Measurements from ENCODE around the gene SCARB1. TPM values are rescaled to one million over a fixed set of nuclear protein-coding genes. Genes with fewer than 3 reads are reported as not detected.

The SCARB1 gene
- total RNA-seq, 1 donor from 2014 or later: 24.0 TPM

GRCh38 chr12:124761056-124761455 is 102.6 kb downstream of the SCARB1 start:
- intact Hi-C loops (cut with DNase I): no loop called here
- H3K4me1 ChIP-seq: peaks cover 44% of the 10 kb centered on the region

DNA sequence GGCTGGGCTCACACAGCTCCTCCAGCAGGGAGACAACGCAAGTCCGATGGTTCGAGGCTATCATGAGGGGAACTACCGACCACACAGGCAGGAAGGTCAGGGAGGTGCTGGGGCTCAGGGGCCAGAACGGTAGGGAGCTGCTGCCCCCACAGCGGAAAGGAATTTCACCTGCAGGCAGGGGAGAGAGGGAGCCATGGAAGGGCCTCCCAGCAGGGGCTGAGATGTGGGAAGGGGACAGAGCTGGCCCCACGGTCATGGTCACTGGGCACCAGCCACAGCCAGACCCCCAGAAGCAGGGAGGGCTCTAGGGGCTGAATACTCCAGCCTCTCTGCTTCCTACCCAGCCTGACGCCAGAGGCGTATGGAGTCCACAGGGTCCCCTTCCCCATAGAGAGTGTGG is 103.1 kb downstream of the SCARB1 start:
- TF ChIP-seq, protein P1, sequence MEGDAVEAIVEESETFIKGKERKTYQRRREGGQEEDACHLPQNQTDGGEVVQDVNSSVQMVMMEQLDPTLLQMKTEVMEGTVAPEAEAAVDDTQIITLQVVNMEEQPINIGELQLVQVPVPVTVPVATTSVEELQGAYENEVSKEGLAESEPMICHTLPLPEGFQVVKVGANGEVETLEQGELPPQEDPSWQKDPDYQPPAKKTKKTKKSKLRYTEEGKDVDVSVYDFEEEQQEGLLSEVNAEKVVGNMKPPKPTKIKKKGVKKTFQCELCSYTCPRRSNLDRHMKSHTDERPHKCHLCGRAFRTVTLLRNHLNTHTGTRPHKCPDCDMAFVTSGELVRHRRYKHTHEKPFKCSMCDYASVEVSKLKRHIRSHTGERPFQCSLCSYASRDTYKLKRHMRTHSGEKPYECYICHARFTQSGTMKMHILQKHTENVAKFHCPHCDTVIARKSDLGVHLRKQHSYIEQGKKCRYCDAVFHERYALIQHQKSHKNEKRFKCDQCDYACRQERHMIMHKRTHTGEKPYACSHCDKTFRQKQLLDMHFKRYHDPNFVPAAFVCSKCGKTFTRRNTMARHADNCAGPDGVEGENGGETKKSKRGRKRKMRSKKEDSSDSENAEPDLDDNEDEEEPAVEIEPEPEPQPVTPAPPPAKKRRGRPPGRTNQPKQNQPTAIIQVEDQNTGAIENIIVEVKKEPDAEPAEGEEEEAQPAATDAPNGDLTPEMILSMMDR (IDR thresholded peaks at IDR 0.05): no peak

More at GRCh38 chr12:124761056-124761455, 102.6 kb downstream of the SCARB1 start:
- ATAC-seq (no peak), DNase-seq (no peak)
- Histone ChIP-seq H3K4me3 (no peak overlapping the region), H3K9me3 (peaks cover 9% of the 10 kb centered on the region), H3K36me3 (no peaks in the 10 kb centered on the region), H3K27me3 (ENCODE audit: low read depth) (no peaks in the 10 kb centered on the region), H3K27ac (no peak overlapping the region)
- TF ChIP-seq, protein P1 (IDR thresholded peaks at IDR 0.05): no peak

DNA sequence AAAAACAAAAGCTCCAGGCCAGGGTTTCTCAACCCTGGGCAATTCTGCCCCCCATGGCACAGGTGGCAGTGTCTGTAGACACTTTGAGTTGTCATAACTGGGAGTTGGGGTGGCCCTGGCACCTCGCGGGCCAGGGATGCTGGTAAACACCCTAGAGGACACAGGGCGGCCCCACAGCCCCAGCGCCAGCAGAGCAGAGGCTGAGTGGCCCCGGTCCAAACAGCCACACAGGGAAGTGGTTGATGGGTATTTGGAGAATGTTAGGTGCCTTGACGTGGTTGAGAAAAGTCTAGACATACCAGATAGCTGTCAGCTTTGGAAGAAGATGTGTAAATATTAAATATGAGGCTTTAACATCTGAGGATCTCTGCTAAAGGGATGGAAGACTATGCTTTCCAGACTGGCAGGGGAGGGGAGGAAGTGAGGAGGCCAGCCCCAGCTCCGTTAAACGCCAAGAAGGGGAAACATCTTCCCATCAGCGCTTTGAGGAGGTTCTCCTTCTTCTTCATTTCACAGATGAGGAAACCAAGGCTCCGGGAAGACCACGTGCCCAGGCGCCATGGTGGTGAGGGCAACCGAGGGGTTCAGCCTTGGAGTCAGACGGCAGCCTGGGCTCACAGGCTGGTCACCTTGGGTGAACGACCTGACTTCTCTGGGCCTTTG is 103.7 kb downstream of the SCARB1 start:
- H3K4me3 ChIP-seq: no peak overlapping the region
- peaks cover 44% of the 10 kb centered on the region for H3K4me1 ChIP-seq
- no peaks in the 10 kb centered on the region for H3K36me3 ChIP-seq
- no peaks in the 10 kb centered on the region for H3K27me3 ChIP-seq (ENCODE audit: low read depth)
- peaks cover 9% of the 10 kb centered on the region for H3K9me3 ChIP-seq
- ATAC-seq (peak; percentile 29 to 56), DNase-seq (peak; percentile 76)
- TF ChIP-seq, protein P1 (IDR thresholded peaks at IDR 0.05): no peak
- peak overlapping the region; percentile 31 for H3K27ac ChIP-seq
- intact Hi-C loops (cut with DNase I): no loop called here

More for the DNA sequence above, 103.1 kb downstream of the SCARB1 start:
- Histone ChIP-seq H3K9me3 (peaks cover 9% of the 10 kb centered on the region), H3K36me3 (no peaks in the 10 kb centered on the region), H3K4me1 (peaks cover 44% of the 10 kb centered on the region), H3K27ac (no peak overlapping the region), H3K27me3 (ENCODE audit: low read depth) (no peaks in the 10 kb centered on the region), H3K4me3 (no peak overlapping the region)
- ATAC-seq (no peak), DNase-seq (no peak)
- intact Hi-C loops (cut with DNase I): no loop called here

DNA sequence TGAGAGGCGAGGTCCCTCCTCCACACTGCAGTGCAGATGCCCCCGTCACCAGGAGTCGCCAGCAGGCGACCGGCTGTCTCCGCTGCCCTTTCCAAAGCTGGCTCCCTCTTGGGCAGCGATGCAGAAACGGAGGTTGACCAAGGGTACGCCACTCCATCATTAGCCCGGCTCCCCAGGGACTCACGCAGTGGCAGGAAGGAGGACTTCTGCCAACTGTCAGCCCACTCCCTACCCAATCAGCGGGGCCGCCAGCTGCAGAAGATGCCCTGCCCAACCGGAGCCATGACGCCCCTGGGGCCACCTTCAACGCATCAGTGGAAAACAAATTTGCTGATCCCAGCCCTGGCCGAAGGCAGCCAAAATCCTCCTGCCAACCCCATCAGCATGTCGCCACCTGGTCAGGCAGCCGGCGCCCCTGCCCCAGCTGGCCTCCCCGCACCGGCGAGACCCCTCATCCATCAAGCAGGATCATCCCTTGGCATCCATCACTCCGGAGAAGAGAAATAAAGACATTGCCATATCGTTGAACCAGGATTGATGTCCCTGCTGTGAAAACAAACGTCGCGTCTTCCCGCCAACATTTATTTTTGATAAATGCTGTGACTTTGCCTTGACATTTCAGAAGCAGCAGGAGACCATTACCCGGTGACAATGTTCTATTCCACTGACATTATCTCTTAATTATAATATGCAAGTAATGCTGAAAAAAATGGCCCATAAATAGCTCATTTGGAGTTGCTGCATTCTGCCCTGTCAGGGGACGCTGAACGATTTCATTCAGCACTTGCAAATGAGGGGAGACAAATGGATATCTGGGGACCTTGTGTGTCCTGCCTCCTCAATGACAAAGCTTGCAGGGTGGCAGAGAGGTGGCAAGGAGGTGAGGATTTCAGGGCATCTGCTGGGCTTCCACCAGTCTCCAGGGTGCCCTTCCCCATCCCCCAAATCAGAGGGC is 105.1 kb downstream of the SCARB1 start:
- no peaks in the 10 kb centered on the region for H3K27me3 ChIP-seq (ENCODE audit: low read depth)
- ATAC-seq: no peak
- peaks cover 51% of the 10 kb centered on the region for H3K4me1 ChIP-seq
- TF ChIP-seq, protein P1 (IDR thresholded peaks at IDR 0.05): no peak
- no peak for DNase-seq
- H3K36me3 ChIP-seq: no peaks in the 10 kb centered on the region
- no peaks in the 10 kb centered on the region for H3K9me3 ChIP-seq
- no peak overlapping the region for H3K27ac ChIP-seq
- H3K4me3 ChIP-seq: no peak overlapping the region
- intact Hi-C loops (cut with DNase I): no loop called here

DNA sequence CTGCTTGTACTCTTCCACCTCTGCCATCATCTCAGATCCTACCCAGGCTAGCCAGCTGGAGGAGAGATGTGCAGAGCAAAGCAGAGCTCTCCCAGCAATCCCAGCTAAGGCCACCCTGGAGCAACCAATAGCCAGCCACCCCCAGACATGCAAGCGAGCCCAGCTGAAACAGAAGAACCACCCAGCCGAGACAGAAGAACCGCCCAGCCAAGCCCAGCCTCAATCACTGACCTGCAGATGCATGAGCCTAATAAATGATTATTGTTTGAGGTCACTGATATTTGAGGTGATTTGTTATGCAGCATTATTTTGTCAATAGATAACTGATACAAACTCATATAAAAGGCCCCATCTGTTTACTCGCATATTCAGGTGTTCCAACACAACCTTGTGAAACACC is 106.3 kb downstream of the SCARB1 start:
- no peaks in the 10 kb centered on the region for H3K9me3 ChIP-seq
- no peak for ATAC-seq
- TF ChIP-seq, protein P1 (IDR thresholded peaks at IDR 0.05): no peak
- DNase-seq: no peak
- H3K27me3 ChIP-seq (ENCODE audit: low read depth): no peaks in the 10 kb centered on the region
- H3K4me3 ChIP-seq: no peak overlapping the region
- H3K4me1 ChIP-seq: peaks cover 55% of the 10 kb centered on the region
- intact Hi-C loops (cut with DNase I): no loop called here
- no peaks in the 10 kb centered on the region for H3K36me3 ChIP-seq
- peak overlapping the region; percentile 86 for H3K27ac ChIP-seq

Data from lower lobe of right lung (tissue), 2 donors.